Sigmoid colon (tissue), 7 donors: Measurements from ENCODE around the gene LPA. TPM values are rescaled to one million over a fixed set of nuclear protein-coding genes. Genes with fewer than 3 reads are reported as not detected.

Experiments used
- DNase-seq: peaks from one replicate; pipeline ENCODE4 v3.0.0-alpha.2; 2019
- H3K27ac ChIP-seq, 4 donors: fragments of 200-600 bp; sonication (generic); one replicate each; pipeline ENCODE4 v1.5.1; 2016 to 2019; ENCODE audit warnings: mild to moderate bottlenecking in 1 of 4
- H3K27me3 ChIP-seq, 3 donors: fragments of 200-600 bp; sonication (generic); one replicate each; pipeline ENCODE4 v1.5.1; 2019; ENCODE audit warnings: mild to moderate bottlenecking in 1 of 3
- H3K36me3 ChIP-seq, 4 donors: fragments of 200-600 bp; sonication (generic); one replicate each; pipeline ENCODE4 v1.5.1; 2016 to 2019
- H3K4me1 ChIP-seq, 4 donors: fragments of 200-600 bp; sonication (generic); one replicate each; pipeline ENCODE4 v1.5.1; 2017 to 2019
- H3K4me3 ChIP-seq, 4 donors: fragments of 200-600 bp; sonication (generic); one replicate each; pipeline ENCODE4 v1.5.1; 2017 to 2019; ENCODE audit warnings: mild to moderate bottlenecking in 2 of 4, moderate library complexity in 1 of 4
- H3K9me3 ChIP-seq, 4 donors: fragments of 200-600 bp in 3 of 4; sonication (generic) in 3 of 4; one replicate each; pipeline versions ENCODE4 v1.5.1 to v1.6.1; 2013 to 2019
- EP300 ChIP-seq, 4 donors: sonication (generic); formaldehyde crosslinking; IDR thresholded peaks; one replicate each; pipeline ENCODE4 v1.6.1; 2017; ENCODE audit warnings: antibody characterized with exemption in 4 of 4
- POLR2A ChIP-seq, 2 donors: fragments of 450-650 bp; IDR thresholded peaks; one replicate each; pipeline ENCODE4 v1.6.1; 2016; ENCODE audit warnings: antibody characterized with exemption in 2 of 2, mild to moderate bottlenecking in 2 of 2, moderate library complexity in 2 of 2
- POLR2AphosphoS5 ChIP-seq, 4 donors: sonication (generic); formaldehyde crosslinking; IDR thresholded peaks; one replicate each; pipeline ENCODE4 v1.6.1; 2017; ENCODE audit warnings: antibody characterized with exemption in 4 of 4
- WGBS, 2 donors: extraction: QIAGEN DNeasy Blood & Tissue Kit; methylation state at CpG; one replicate each; pipeline ENCODE4 v1.1.7; 2013; 5-methylcytosine and 5-hydroxymethylcytosine counted together
- intact Hi-C: fragments of 100-400 bp; cut with DNase I; formaldehyde crosslinking; loops from one replicate; pipeline ENCODE4 v1.15.1; 2023
- polyA plus RNA-seq, 3 donors: library from polyadenylated mRNA; stranded (reverse); fragments of 200-250 nt; gene quantifications; one replicate each; pipeline ENCODE4 v1.2.3, GENCODE V29; 2013
- total RNA-seq, 4 donors: library from RNA; depleted of rRNA; stranded (reverse); fragments of >200 nt; gene quantifications; one replicate each; pipeline ENCODE4 v1.1.0, GENCODE V29; 2016
- TF ChIP-seq, protein P1 (sequence below), 4 experiments: fragments of 450-650 bp in 3 of 4; fragments of 200-600 bp in 1 of 4; IDR thresholded peaks; one replicate each; pipeline ENCODE4 v1.5.1; 2016 to 2019; ENCODE audit warnings: antibody characterized with exemption in 4 of 4, mild to moderate bottlenecking in 3 of 4, moderate library complexity in 2 of 4
- donor health status: healthy with polysubstance abuse.
- donor health status: Bipolar disorder and iron deficiency.
- donor health status: healthy.

LPA gene
- total and polyA plus RNA-seq, 7 donors: 0.01 TPM; not detected in 6

- Histone ChIP-seq H3K4me1 (peaks cover 0 to 11% (median 5%) of the 10 kb centered on the region in 4 donors), H3K4me3 (no peak overlapping the region), H3K27me3 (no peaks in the 10 kb centered on the region), H3K9me3 (no peaks in the 10 kb centered on the region), H3K36me3 (no peaks in the 10 kb centered on the region), H3K27ac (no peak overlapping the region)
- intact Hi-C loops: no loop called here
- 91 to 93% methylated on average over 5 of the region's 5 CpGs for WGBS, 2 donors
- TF ChIP-seq EP300 (IDR thresholded peaks at IDR 0.05): no peak
- TF ChIP-seq POLR2AphosphoS5 (IDR thresholded peaks at IDR 0.05): no peak
- TF ChIP-seq, protein P1, sequence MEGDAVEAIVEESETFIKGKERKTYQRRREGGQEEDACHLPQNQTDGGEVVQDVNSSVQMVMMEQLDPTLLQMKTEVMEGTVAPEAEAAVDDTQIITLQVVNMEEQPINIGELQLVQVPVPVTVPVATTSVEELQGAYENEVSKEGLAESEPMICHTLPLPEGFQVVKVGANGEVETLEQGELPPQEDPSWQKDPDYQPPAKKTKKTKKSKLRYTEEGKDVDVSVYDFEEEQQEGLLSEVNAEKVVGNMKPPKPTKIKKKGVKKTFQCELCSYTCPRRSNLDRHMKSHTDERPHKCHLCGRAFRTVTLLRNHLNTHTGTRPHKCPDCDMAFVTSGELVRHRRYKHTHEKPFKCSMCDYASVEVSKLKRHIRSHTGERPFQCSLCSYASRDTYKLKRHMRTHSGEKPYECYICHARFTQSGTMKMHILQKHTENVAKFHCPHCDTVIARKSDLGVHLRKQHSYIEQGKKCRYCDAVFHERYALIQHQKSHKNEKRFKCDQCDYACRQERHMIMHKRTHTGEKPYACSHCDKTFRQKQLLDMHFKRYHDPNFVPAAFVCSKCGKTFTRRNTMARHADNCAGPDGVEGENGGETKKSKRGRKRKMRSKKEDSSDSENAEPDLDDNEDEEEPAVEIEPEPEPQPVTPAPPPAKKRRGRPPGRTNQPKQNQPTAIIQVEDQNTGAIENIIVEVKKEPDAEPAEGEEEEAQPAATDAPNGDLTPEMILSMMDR (IDR thresholded peaks at IDR 0.05): no peak
- TF ChIP-seq POLR2A (IDR thresholded peaks at IDR 0.05): no peak
- DNase-seq: no peak
Measured at GRCh38 chr6:160523223-160523622, 140.9 kb downstream of the LPA start.

GRCh38 chr6:160520043-160520904, 143.8 kb downstream of the LPA start:
- intact Hi-C loops: loop anchor here (1.0 kb wide), 1 partner anchor 14 kb away; no protein-coding TSS in a partner anchor
- DNase-seq: peak; percentile 86
- WGBS, 2 donors: 1% methylated on average over 73 of the region's 73 CpGs

DNA sequence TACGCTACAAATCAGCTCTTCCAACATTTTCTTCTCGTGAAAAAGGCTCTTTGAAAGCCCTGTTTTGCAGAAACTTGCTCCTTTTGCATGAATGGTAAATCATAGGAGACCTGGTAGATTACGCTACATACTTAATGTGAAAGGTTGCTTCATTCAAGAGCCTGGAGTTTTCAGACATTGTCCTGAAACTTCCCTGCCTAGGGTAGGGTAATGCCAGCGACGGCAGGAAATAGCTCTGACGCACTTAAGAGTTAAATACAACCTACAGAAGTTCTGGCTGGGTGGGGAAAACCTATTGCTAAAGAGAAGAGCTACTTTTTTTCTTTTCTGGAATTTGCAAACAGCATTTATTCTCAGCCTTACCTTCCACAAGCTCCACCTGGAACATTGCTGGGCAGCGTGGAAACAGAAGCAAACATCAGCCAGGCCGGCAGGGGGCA, 144.5 kb downstream of the LPA start:
- Histone ChIP-seq H3K9me3 (no peaks in the 10 kb centered on the region), H3K4me3 (peak overlapping the region; percentile 68 to 81 (median 76)), H3K36me3 (no peaks in the 10 kb centered on the region), H3K27ac (peak overlapping the region; percentile 82 to 88 (median 83)), H3K27me3 (no peaks in the 10 kb centered on the region), H3K4me1 (peaks cover 0 to 11% (median 5%) of the 10 kb centered on the region in 4 donors)
- WGBS, 2 donors: 18 to 29% methylated on average over 8 of the region's 8 CpGs
- TF ChIP-seq, protein P1 (IDR thresholded peaks at IDR 0.05): peak in 3 of 4 experiments; percentile 77 to 92 (median 89)
- TF ChIP-seq POLR2AphosphoS5 (IDR thresholded peaks at IDR 0.05): no peak
- TF ChIP-seq EP300 (IDR thresholded peaks at IDR 0.05): no peak
- TF ChIP-seq POLR2A (IDR thresholded peaks at IDR 0.05): no peak
- intact Hi-C loops: loop anchor here (1.0 to 5.0 kb wide), 2 partner anchors 15 to 248 kb away; no protein-coding TSS in a partner anchor
- DNase-seq: no peak

More at GRCh38 chr6:160520043-160520904, 143.8 kb downstream of the LPA start:
- Histone ChIP-seq H3K27me3 (no peaks in the 10 kb centered on the region), H3K36me3 (no peaks in the 10 kb centered on the region), H3K27ac (peak overlapping the region; percentile 82 to 88 (median 83)), H3K4me1 (peaks cover 0 to 11% (median 5%) of the 10 kb centered on the region in 4 donors), H3K4me3 (peak overlapping the region; percentile 68 to 81 (median 76)), H3K9me3 (no peaks in the 10 kb centered on the region)
- TF ChIP-seq POLR2AphosphoS5 (IDR thresholded peaks at IDR 0.05) (no peak), EP300 (IDR thresholded peaks at IDR 0.05) (no peak), POLR2A (IDR thresholded peaks at IDR 0.05) (no peak)
- TF ChIP-seq, protein P1 (IDR thresholded peaks at IDR 0.05): peak in 2 of 4 experiments; percentile 1 to 84

DNA sequence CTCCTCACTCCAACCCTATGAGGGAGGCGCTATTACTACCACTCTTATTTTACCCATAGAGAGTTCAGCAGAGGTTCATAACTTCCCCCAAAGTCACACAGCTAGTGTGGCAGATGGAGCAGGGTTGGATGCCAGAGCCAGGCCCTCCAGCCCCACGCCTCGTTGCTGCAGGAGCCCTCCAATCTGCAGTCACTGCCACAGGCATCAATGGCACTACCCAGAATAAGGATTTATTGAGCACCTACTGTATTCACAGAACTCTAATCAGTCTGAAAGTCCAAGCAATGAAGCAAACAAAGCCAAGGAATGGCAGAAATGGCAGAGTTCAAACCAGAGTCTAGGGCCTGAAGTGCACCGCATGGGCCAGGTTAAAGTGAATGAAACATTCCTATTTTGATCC, 144.9 kb downstream of the LPA start:
- H3K27ac ChIP-seq: no peak overlapping the region
- WGBS, 2 donors: 69 to 84% methylated on average over 4 of the region's 4 CpGs
- intact Hi-C loops: loop anchor here (5.0 kb wide), 1 partner anchor 248 kb away; no protein-coding TSS in a partner anchor
- TF ChIP-seq POLR2A (IDR thresholded peaks at IDR 0.05) (no peak), POLR2AphosphoS5 (IDR thresholded peaks at IDR 0.05) (no peak)
- TF ChIP-seq, protein P1 (IDR thresholded peaks at IDR 0.05): no peak
- no peak overlapping the region for H3K4me3 ChIP-seq
- DNase-seq: no peak
- H3K27me3 ChIP-seq: no peaks in the 10 kb centered on the region
- H3K36me3 ChIP-seq: no peaks in the 10 kb centered on the region
- peaks cover 0 to 11% (median 5%) of the 10 kb centered on the region in 4 donors for H3K4me1 ChIP-seq
- H3K9me3 ChIP-seq: no peaks in the 10 kb centered on the region
